Skeletal muscle tissue (tissue), 4 donors: ENCODE data around the gene FGF22. TPM values are rescaled to one million over a fixed set of nuclear protein-coding genes. Genes with fewer than 3 reads are reported as not detected.

Experiments used
- H3K27ac ChIP-seq: one replicate; pipeline ENCODE4 v1.7.0; 2013; ENCODE audit warnings: mild to moderate bottlenecking, low read depth, low read length, inconsistent platforms
- H3K27me3 ChIP-seq, 3 donors: one replicate each; pipeline ENCODE4 v1.7.0; 2013; ENCODE audit warnings: low read length in 3 of 3; ENCODE audit not compliant: control insufficient read depth in 3 of 3, insufficient read depth in 3 of 3
- H3K36me3 ChIP-seq, 3 donors: one replicate each; pipeline ENCODE4 v1.7.0; 2013; ENCODE audit warnings: low read length in 3 of 3; ENCODE audit not compliant: control insufficient read depth in 3 of 3, insufficient read depth in 3 of 3
- H3K4me1 ChIP-seq, 3 donors: one replicate each; pipeline ENCODE4 v1.7.0; 2013; ENCODE audit warnings: low read length in 3 of 3, mild to moderate bottlenecking in 3 of 3; ENCODE audit not compliant: control insufficient read depth in 3 of 3, insufficient read depth in 3 of 3
- H3K4me3 ChIP-seq, 3 donors: one replicate each; pipeline ENCODE4 v1.7.0; 2013; ENCODE audit warnings: low read length in 3 of 3
- H3K9ac ChIP-seq, 3 donors: one replicate each; pipeline ENCODE4 v1.7.0; 2013; ENCODE audit warnings: low read length in 3 of 3, mild to moderate bottlenecking in 3 of 3, moderate library complexity in 2 of 3, low read depth in 1 of 3
- H3K9me3 ChIP-seq, 3 donors: one replicate each; pipeline ENCODE4 v1.7.0; 2013; ENCODE audit warnings: low read length in 3 of 3; ENCODE audit not compliant: control insufficient read depth in 3 of 3
- total RNA-seq: library from RNA; depleted of rRNA; stranded (reverse); fragments of >200 nt; gene quantifications from one replicate; pipeline ENCODE4 v1.2.3, GENCODE V29; 2014
- donor health status: Osteomylitis.

The FGF22 gene
- not detected for total RNA-seq

GRCh38 chr19:639253-640160 lies at the start of gene FGF22:
Gene FGF22 (plus strand): TSS chr19:639879. CDS start chr19:639926, 47 bp downstream.
- H3K9ac ChIP-seq: peak within 1 kb of the TSS in 2 of 3 donors; percentile 32 to 60

GRCh38 chr19:590396-590745 lies 49.3 kb upstream of the FGF22 start:
- no peak overlapping the region for H3K4me3 ChIP-seq
- H3K4me1 ChIP-seq: peaks cover 0 to 3% (median 0%) of the 10 kb centered on the region in 3 donors
- H3K36me3 ChIP-seq: no peaks in the 10 kb centered on the region
- no peak overlapping the region for H3K9ac ChIP-seq
- H3K9me3 ChIP-seq: no peaks in the 10 kb centered on the region
- no peak overlapping the region for H3K27ac ChIP-seq
- peaks cover 41 to 55% (median 50%) of the 10 kb centered on the region in 3 donors for H3K27me3 ChIP-seq

More at GRCh38 chr19:639253-640160, at the start of gene FGF22:
- peaks cover 7 to 11% (median 8%) of the 10 kb centered on the region in 3 donors for H3K4me1 ChIP-seq
- no peak within 1 kb of the TSS for H3K27ac ChIP-seq
- H3K36me3 ChIP-seq: no peaks in the 10 kb centered on the region
- no peaks in the 10 kb centered on the region for H3K27me3 ChIP-seq
- peak within 1 kb of the TSS; percentile 68 to 72 (median 71) for H3K4me3 ChIP-seq
- H3K9me3 ChIP-seq: no peaks in the 10 kb centered on the region

- Histone ChIP-seq H3K4me3 (no peak overlapping the region), H3K9me3 (no peaks in the 10 kb centered on the region), H3K27ac (no peak overlapping the region), H3K27me3 (peaks cover 40 to 56% (median 48%) of the 10 kb centered on the region in 3 donors), H3K9ac (no peak overlapping the region), H3K36me3 (no peaks in the 10 kb centered on the region), H3K4me1 (peaks cover 0 to 3% (median 0%) of the 10 kb centered on the region in 3 donors)
These were observed 49.0 kb upstream of the FGF22 start for GRCh38 chr19:590750-591098.

GRCh38 chr19:591099-591958 lies 48.4 kb upstream of the FGF22 start:
- H3K4me3 ChIP-seq: no peak overlapping the region
- H3K9ac ChIP-seq: no peak overlapping the region
- H3K27ac ChIP-seq: no peak overlapping the region
- H3K36me3 ChIP-seq: no peaks in the 10 kb centered on the region
- H3K9me3 ChIP-seq: no peaks in the 10 kb centered on the region
- peaks cover 0 to 3% (median 0%) of the 10 kb centered on the region in 3 donors for H3K4me1 ChIP-seq
- H3K27me3 ChIP-seq: peaks cover 37 to 62% (median 46%) of the 10 kb centered on the region in 3 donors

- Histone ChIP-seq H3K9ac (no peak overlapping the region), H3K27ac (no peak overlapping the region), H3K9me3 (no peaks in the 10 kb centered on the region), H3K27me3 (peaks cover 42 to 65% (median 50%) of the 10 kb centered on the region in 3 donors), H3K4me3 (no peak overlapping the region), H3K4me1 (peaks cover 0 to 3% (median 0%) of the 10 kb centered on the region in 3 donors), H3K36me3 (no peaks in the 10 kb centered on the region)
These were observed 47.6 kb upstream of the FGF22 start for GRCh38 chr19:592101-592500.

GRCh38 chr19:593055-593454 lies 46.6 kb upstream of the FGF22 start:
- Histone ChIP-seq H3K27ac (no peak overlapping the region), H3K9me3 (no peaks in the 10 kb centered on the region), H3K27me3 (peaks cover 42 to 67% (median 49%) of the 10 kb centered on the region in 3 donors), H3K4me3 (no peak overlapping the region), H3K4me1 (peaks cover 0 to 1% (median 0%) of the 10 kb centered on the region in 3 donors), H3K9ac (no peak overlapping the region), H3K36me3 (no peaks in the 10 kb centered on the region)

- no peaks in the 10 kb centered on the region for H3K9me3 ChIP-seq
- H3K27ac ChIP-seq: no peak overlapping the region
- H3K27me3 ChIP-seq: peaks cover 37 to 63% (median 44%) of the 10 kb centered on the region in 3 donors
- no peak overlapping the region for H3K4me3 ChIP-seq
- H3K9ac ChIP-seq: no peak overlapping the region
- H3K4me1 ChIP-seq: no peaks in the 10 kb centered on the region
- no peaks in the 10 kb centered on the region for H3K36me3 ChIP-seq
These were observed 46.2 kb upstream of the FGF22 start for GRCh38 chr19:593505-593904.

- Histone ChIP-seq H3K4me1 (no peaks in the 10 kb centered on the region), H3K4me3 (no peak overlapping the region), H3K9ac (no peak overlapping the region), H3K27me3 (peaks cover 29 to 55% (median 39%) of the 10 kb centered on the region in 3 donors), H3K36me3 (no peaks in the 10 kb centered on the region), H3K27ac (no peak overlapping the region), H3K9me3 (no peaks in the 10 kb centered on the region)
These were observed 45.3 kb upstream of the FGF22 start for GRCh38 chr19:594265-594870.

GRCh38 chr19:595326-596262 lies 44.1 kb upstream of the FGF22 start:
- Histone ChIP-seq H3K27me3 (peaks cover 28 to 54% (median 39%) of the 10 kb centered on the region in 3 donors), H3K4me1 (no peaks in the 10 kb centered on the region), H3K9ac (no peak overlapping the region), H3K4me3 (no peak overlapping the region), H3K27ac (no peak overlapping the region), H3K9me3 (no peaks in the 10 kb centered on the region), H3K36me3 (no peaks in the 10 kb centered on the region)
